GM10248 (cell line): ENCODE data around the gene KIAA1958.

ENCODE experiments used
- CTCF ChIA-PET: fragments of 300-600 bp; sonication (Branson Sonifier 250); formaldehyde crosslinking; extraction: SDS; loops from one replicate; lab custom pipeline; 2021; ENCODE audit warnings: antibody characterized with exemption; lab: Yijun Ruan, JAX
- POLR2A ChIA-PET: fragments of 350-650 bp; sonication (Branson Sonifier 250); formaldehyde crosslinking; extraction: SDS; loops from one replicate; lab custom pipeline; 2020; ENCODE audit warnings: antibody characterized with exemption; lab: Yijun Ruan, JAX
- DNase-seq: peaks from one replicate; pipeline ENCODE4 v3.0.0; 2012; ENCODE audit errors: extremely low spot score
- CTCF ChIP-seq: IDR thresholded peaks from 2 replicates; pipeline ENCODE4 v1.5.1; 2012; ENCODE audit warnings: mild to moderate bottlenecking, low read depth; ENCODE audit errors: extremely low read depth, missing control alignments, control extremely low read depth

Gene KIAA1958

GRCh38 chr9:112445196-112445595 is 41.4 kb upstream of the KIAA1958 start:
- ChIA-PET POLR2A (no interaction called here), CTCF (interaction anchor here (1.0 to 4.7 kb wide), 2 partner anchors 10 to 375 kb away, joined by 3 to 29 read pairs; no protein-coding TSS in a partner anchor)
- no peak for TF ChIP-seq CTCF

GRCh38 chr9:112446080-112446479 is 40.5 kb upstream of the KIAA1958 start:
- ChIA-PET CTCF (interaction anchor here (0.9 to 4.7 kb wide), 2 partner anchors 9 to 11 kb away, joined by 3 to 29 read pairs; no protein-coding TSS in a partner anchor), POLR2A (no interaction called here)
- no peak for DNase-seq
- no peak for TF ChIP-seq CTCF

More at GRCh38 chr9:112445196-112445595, 41.4 kb upstream of the KIAA1958 start:
- DNase-seq: no peak

- CTCF ChIA-PET: interaction anchor here (0.9 to 4.7 kb wide), 2 partner anchors 8 to 12 kb away, joined by 3 to 29 read pairs; no protein-coding TSS in a partner anchor
- POLR2A ChIA-PET: no interaction called here
- DNase-seq: no peak
Measured at GRCh38 chr9:112446526-112446925, 40.1 kb upstream of the KIAA1958 start.

GRCh38 chr9:112447283-112447761 is 39.3 kb upstream of the KIAA1958 start:
- ChIA-PET CTCF (interaction anchor here (0.9 kb wide), 1 partner anchor 7 kb away, joined by 3 read pairs; no protein-coding TSS in a partner anchor), POLR2A (no interaction called here)
- no peak for TF ChIP-seq CTCF
- DNase-seq: no peak

More at GRCh38 chr9:112446526-112446925, 40.1 kb upstream of the KIAA1958 start:
- TF ChIP-seq CTCF: no peak

GRCh38 chr9:112462855-112463254 is 23.8 kb upstream of the KIAA1958 start:
- DNase-seq: no peak
- ChIA-PET POLR2A (no interaction called here), CTCF (interaction anchor here (0.9 kb wide), 1 partner anchor 18 kb away, joined by 3 read pairs; no protein-coding TSS in a partner anchor)
- no peak for TF ChIP-seq CTCF

GRCh38 chr9:112465352-112465751 is 21.3 kb upstream of the KIAA1958 start:
- no peak for DNase-seq
- POLR2A ChIA-PET: no interaction called here
- CTCF ChIA-PET: no interaction called here
- TF ChIP-seq CTCF: no peak
